T-helper 9 cell (primary cell): Measurements from ENCODE around the gene ARHGEF2.

ENCODE experiments used
- DNase-seq: peaks from one replicate; pipeline ENCODE4 v3.0.0-alpha.2; 2020

ARHGEF2 gene

DNA sequence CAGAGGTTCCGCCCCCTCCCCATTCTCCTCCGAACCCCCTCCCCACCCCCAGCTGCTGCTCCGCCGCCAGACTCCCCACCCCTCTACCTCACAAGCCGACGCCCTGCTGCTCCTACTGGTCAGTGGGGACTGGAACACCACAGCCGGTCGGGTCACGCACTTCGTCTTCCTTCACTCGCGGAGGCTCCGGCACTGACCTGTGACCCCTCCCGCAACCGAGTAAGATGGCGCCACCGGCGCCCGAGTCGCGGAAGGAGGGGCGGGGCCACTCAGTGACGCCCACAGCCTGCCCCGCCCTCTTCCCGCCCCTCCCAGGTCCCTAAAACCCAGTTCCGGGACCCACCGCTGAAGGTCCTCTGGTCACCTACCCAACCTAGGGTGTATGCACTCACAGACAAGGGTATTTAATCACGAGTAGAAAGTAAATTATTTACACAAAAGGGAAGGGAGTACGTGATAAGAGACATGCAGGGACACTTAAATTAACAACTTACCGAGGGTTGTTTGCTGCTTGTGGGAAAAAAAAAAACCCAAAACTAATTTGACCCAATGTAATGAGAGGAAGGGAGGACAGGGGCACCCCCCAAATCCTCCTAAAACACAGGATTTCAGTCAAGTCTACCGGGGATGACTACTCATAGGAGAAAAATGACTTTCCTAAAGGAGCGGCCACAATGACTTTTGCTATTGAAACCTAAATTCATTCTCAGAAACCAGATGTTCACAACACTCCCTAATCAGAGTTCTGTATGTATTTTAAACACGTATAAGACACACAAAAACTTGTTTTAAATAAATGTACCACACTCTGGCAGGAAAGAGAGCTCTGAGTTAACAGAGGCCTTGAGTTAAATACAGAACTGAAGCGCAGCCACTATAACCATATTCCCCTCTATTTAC is 66.9 kb downstream of the ARHGEF2 start, which contains the start of gene RIT1:
Gene RIT1, minus strand, starts transcription at position 194 of the 900 bp plus-strand sequence. CDS start 588 bp downstream, outside the sequence.
- DNase-seq: peak; percentile 85

- no peak for DNase-seq
These were observed 67.7 kb downstream of the ARHGEF2 start for GRCh38 chr1:155910621-155911121.

DNA sequence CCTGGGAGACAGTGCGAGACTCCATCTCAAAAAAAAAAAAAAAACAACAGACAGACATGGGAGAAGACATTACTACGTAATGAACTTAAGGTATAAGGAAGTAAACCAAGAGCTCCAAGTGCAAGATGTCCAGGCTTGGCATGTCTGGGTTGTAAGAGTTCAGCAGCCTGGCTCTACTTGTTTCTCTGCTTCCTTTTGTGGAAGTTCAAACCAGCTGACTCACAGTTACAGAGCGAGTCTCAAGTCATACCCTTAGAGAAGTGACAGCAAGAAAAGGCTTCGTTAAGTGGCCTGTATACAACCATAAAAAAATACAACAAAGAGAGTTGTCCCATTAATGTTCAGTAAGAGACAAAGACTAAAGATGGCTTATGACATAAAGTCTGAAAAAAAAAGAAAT is 68.5 kb downstream of the ARHGEF2 start:
- no peak for DNase-seq

DNA sequence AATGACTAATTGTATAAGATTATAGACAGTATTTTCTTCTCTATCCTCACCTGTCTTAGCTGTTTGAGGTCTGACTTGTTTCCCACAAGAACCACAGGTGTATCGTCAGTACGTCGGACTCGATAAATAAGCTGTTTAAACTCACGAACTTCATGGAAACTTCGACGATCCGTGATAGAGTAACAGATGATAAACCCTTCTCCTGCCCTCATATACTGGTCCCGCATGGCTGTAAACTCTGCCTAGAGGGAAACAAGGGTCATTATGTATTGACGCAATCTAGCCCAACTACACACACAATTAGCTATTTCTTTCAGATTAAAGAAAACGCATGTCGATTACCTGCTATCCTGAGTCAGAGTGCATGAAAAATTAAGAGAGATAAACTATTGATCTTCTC is 74.1 kb downstream of the ARHGEF2 start:
- no peak for DNase-seq

DNA sequence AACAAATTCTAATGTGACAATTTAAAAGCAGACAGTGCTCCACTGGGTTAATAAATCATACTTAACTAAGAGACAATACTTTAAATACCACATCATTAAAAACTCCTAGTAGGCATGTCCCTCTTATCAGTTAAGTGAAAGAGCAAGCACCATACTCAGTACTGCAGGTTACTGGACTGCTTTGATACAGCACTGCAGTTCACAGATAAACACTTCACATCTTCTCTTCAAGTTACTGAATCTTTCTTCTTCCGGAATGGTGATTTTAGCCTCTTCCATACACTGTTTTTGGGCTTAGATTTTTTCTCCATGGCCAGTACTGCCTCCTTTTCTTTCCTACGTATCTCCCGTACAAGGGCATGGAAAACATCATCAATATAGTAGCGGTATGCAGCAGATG is 78.2 kb downstream of the ARHGEF2 start:
- no peak for DNase-seq

DNA sequence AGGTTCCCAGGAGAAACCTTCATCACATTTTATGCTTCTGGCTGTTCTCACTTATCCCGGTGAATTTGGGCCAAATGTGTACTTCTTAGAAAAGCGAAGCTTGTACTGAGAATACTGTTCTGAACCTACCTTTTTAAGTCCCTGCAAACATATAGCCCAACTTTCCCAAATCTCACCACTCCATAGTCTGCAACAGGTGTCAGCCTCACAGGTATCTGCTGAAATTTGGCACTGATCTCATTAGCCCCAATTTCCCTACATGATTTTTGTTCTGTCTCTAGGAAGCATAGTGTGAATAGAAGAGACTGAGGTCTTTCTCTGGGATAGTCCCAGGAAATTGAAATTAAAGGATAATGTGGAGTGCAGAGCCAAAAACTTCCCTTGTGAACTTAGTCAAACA is 78.7 kb downstream of the ARHGEF2 start:
- no peak for DNase-seq

DNA sequence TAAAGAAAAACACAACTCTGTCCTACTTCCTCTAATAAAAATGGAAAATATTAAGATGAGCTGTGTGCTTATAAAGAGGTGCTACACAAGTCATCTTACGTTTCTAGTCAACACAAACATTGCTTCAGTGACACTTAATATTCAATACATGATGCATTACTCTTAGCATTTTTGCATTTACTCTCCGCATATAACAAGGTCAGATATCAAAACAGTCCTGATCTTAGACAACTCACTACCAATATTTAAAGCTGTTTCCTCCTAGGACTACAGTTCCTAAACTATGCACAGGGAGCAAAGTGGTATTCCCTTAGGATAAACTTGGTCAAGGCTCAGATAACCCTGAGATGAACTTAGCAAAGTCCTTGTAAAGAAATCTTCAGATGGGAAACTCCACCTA is 79.5 kb downstream of the ARHGEF2 start:
- DNase-seq: no peak

GRCh38 chr1:155897746-155898145 is 80.6 kb downstream of the ARHGEF2 start:
- no peak for DNase-seq
